HL-60 (cell line): ENCODE results near the gene AHSP.

Source experiments
- DNase-seq, 2 experiments: peaks; one replicate each; pipeline ENCODE4 v3.0.0-alpha.2; 2010 to 2020; ENCODE audit warnings: low read depth in 1 of 2, low spot score in 1 of 2
- H3K27ac ChIP-seq: fragments of 250-450 bp; sonication (Bioruptor Pico); replicated peaks from 2 replicates; pipeline ENCODE4 v1.5.1; 2020; ENCODE audit warnings: mild to moderate bottlenecking, moderate library complexity
- H3K27me3 ChIP-seq: fragments of 250-450 bp; sonication (Bioruptor Pico); 2 replicates; pipeline ENCODE4 v1.5.1; 2021; ENCODE audit warnings: mild to moderate bottlenecking, moderate library complexity; ENCODE audit not compliant: insufficient read depth, poor library complexity, severe bottlenecking
- H3K4me3 ChIP-seq: replicated peaks from 2 replicates; pipeline ENCODE4 v1.5.1; 2011; ENCODE audit warnings: mild to moderate bottlenecking, control low read depth, low read length; ENCODE audit not compliant: insufficient read depth
- CTCF ChIP-seq: IDR thresholded peaks from one replicate; pipeline ENCODE4 v1.5.1; 2011; ENCODE audit warnings: low read length, control low read depth, inconsistent platforms; ENCODE audit not compliant: insufficient read depth
- GABPA ChIP-seq: IDR thresholded peaks from 2 replicates; pipeline ENCODE4 v1.6.1; 2012; ENCODE audit warnings: low read depth
- POLR2AphosphoS5 ChIP-seq: IDR thresholded peaks from 2 replicates; pipeline ENCODE4 v1.6.1; 2012; ENCODE audit warnings: low read depth
- REST ChIP-seq: IDR thresholded peaks from 2 replicates; pipeline ENCODE4 v1.6.1; 2012; ENCODE audit warnings: low read depth; ENCODE audit not compliant: insufficient replicate concordance
- SPI1 ChIP-seq: IDR thresholded peaks from 2 replicates; pipeline ENCODE4 v1.6.1; 2012; ENCODE audit warnings: low read depth, mild to moderate bottlenecking, borderline replicate concordance

Gene AHSP

GRCh38 chr16:31525113-31525512 is 2.6 kb upstream of the AHSP start:
- no peak overlapping the region for H3K4me3 ChIP-seq
- peaks cover 5% of the 10 kb centered on the region for H3K27me3 ChIP-seq
- DNase-seq, result no peak
- TF ChIP-seq CTCF (no peak), SPI1 (no peak), REST (no peak), POLR2AphosphoS5 (no peak), GABPA (no peak)
- H3K27ac ChIP-seq, result no peak overlapping the region

- Histone ChIP-seq H3K4me3 (no peak overlapping the region), H3K27me3 (peaks cover 9% of the 10 kb centered on the region), H3K27ac (no peak overlapping the region)
- TF ChIP-seq GABPA (no peak), CTCF (no peak), REST (no peak), SPI1 (no peak), POLR2AphosphoS5 (no peak)
- no peak for DNase-seq
Observed at GRCh38 chr16:31528523-31529107, 915 bp downstream of the AHSP start.

GRCh38 chr16:31529108-31529936 is 1.6 kb downstream of the AHSP start:
- DNase-seq, result no peak
- H3K27me3 ChIP-seq, result peaks cover 9% of the 10 kb centered on the region
- H3K4me3 ChIP-seq, result no peak overlapping the region
- no peak for TF ChIP-seq SPI1
- H3K27ac ChIP-seq, result no peak overlapping the region

- peaks cover 9% of the 10 kb centered on the region for H3K27me3 ChIP-seq
- H3K27ac ChIP-seq, result no peak overlapping the region
- no peak for DNase-seq
- H3K4me3 ChIP-seq, result no peak overlapping the region
- TF ChIP-seq CTCF (no peak), POLR2AphosphoS5 (no peak), SPI1 (no peak), REST (no peak), GABPA (no peak)
Observed at GRCh38 chr16:31529937-31530312, 2.2 kb downstream of the AHSP start.
